SJCRH30 (cell line): ENCODE data around the gene MERTK. TPM values are rescaled to one million over a fixed set of nuclear protein-coding genes. Genes with fewer than 3 reads are reported as not detected.

ENCODE experiments used
- DNase-seq, 2 experiments: peaks; one replicate each; pipeline ENCODE4 v3.0.0-alpha.2; 2015 to 2020
- H3K27ac ChIP-seq: fragments of 250-450 bp; sonication (Bioruptor Pico); 2 replicates; pipeline ENCODE4 v1.5.1; 2020; ENCODE audit warnings: mild to moderate bottlenecking, moderate library complexity
- H3K27me3 ChIP-seq: fragments of 250-450 bp; sonication (Bioruptor Pico); 2 replicates; pipeline ENCODE4 v1.5.1; 2020; ENCODE audit warnings: mild to moderate bottlenecking, moderate library complexity
- H3K36me3 ChIP-seq: fragments of 250-450 bp; sonication (Bioruptor Pico); 2 replicates; pipeline ENCODE4 v1.5.1; 2020; ENCODE audit warnings: mild to moderate bottlenecking, moderate library complexity
- H3K4me1 ChIP-seq: fragments of 250-450 bp; sonication (Bioruptor Pico); 2 replicates; pipeline ENCODE4 v1.5.1; 2020; ENCODE audit warnings: mild to moderate bottlenecking, moderate library complexity
- H3K4me3 ChIP-seq: fragments of 250-450 bp; sonication (Bioruptor Pico); 2 replicates; pipeline ENCODE4 v1.5.1; 2020; ENCODE audit warnings: mild to moderate bottlenecking, moderate library complexity
- H3K9me3 ChIP-seq: fragments of 250-450 bp; sonication (Bioruptor Pico); replicated peaks from 2 replicates; pipeline ENCODE4 v1.5.1; 2020; ENCODE audit warnings: mild to moderate bottlenecking, moderate library complexity
- total RNA-seq: library from RNA; depleted of rRNA; stranded (reverse); fragments of >200 nt; shearing (Covaris generic); gene quantifications from 2 replicates; pipeline ENCODE4 v1.2.3, GENCODE V29; 2014

Gene MERTK
- total RNA-seq, 1 experiment from 2014 or later, result 6.8 TPM

DNA sequence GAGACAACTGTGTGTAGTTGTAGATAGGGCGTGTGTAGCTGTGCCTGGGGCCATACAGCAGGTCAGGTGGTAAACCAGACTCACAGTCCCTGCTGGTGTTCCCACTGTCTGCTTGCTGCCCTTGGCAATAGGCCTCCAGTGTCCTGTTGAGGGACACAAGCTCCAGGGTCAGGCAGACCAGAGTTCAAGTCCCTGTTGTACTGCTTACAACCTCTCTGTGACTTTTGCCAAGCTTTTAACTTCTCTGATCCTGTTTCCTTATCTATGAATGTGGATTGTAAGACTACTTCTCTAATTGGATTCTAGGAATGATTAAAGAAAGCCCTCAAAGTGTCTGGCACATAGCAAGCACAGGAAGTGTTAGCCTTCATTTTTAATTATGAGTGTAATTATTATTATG, 68.6 kb downstream of the MERTK start:
- DNase-seq, result no peak
- no peaks in the 10 kb centered on the region for H3K27me3 ChIP-seq
- no peak overlapping the region for H3K4me3 ChIP-seq
- H3K9me3 ChIP-seq, result no peaks in the 10 kb centered on the region
- H3K27ac ChIP-seq, result no peak overlapping the region
- H3K36me3 ChIP-seq, result 0 out of 2 replicates have a peak, but pooled peaks cover 2% of the 10 kb centered on the region
- H3K4me1 ChIP-seq, result peaks cover 7% of the 10 kb centered on the region; the same call in 1 of the 2 replicates

DNA sequence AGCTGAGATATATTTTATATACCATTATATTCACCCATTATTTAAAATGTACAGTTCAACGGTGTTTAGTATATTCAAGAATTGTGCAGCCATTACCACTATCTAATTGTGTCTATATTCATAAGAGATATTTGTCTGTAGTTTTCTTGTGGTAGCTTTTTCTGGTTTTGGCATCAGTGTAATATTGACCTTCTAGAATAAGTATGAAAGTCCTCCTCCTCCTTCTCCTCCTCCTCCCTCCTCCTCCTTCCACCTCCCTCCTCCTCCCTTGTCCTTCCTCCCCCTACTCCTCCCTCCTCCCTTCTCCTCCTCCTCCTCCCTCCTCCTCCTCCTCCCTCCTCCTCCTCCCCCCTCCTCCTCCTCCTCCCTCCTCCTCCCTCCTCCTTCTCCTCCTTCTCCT, 72.0 kb downstream of the MERTK start:
- no peak overlapping the region for H3K4me3 ChIP-seq
- no peak for DNase-seq
- H3K9me3 ChIP-seq, result no peaks in the 10 kb centered on the region
- no peak overlapping the region for H3K27ac ChIP-seq
- no peaks in the 10 kb centered on the region for H3K27me3 ChIP-seq
- peaks cover 14% of the 10 kb centered on the region for H3K4me1 ChIP-seq
- 0 out of 2 replicates have a peak, but pooled peaks cover 2% of the 10 kb centered on the region for H3K36me3 ChIP-seq

GRCh38 chr2:111972955-111973565, 74.7 kb downstream of the MERTK start:
- Histone ChIP-seq H3K36me3 (peaks cover 6% of the 10 kb centered on the region), H3K4me3 (no peak overlapping the region), H3K27me3 (no peaks in the 10 kb centered on the region), H3K27ac (no peak overlapping the region), H3K4me1 (peaks cover 20% of the 10 kb centered on the region), H3K9me3 (peaks cover 7% of the 10 kb centered on the region; the same call in 1 of the 2 replicates)
- DNase-seq, result no peak

DNA sequence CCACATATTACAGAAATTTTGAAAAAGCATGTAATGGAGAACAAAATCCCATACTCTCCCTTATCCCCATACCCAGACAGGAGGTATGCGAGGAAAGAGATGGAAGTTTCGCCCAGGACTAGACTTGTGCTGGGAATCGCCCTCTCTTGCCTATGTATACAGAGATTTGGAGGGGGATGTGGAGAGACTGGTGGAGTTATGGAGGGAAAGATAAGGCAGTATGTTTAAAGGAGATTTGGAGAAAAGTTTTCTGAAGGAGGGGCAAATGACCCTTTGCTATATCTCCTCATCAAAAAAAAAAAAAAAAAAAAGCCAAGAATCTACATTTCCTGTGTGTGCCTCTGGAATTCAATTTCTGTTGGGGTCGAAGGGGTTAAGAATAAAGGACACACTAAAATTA, 75.3 kb downstream of the MERTK start:
- H3K4me1 ChIP-seq, result peaks cover 26% of the 10 kb centered on the region
- peaks cover 7% of the 10 kb centered on the region; the same call in 1 of the 2 replicates for H3K9me3 ChIP-seq
- peaks cover 6% of the 10 kb centered on the region for H3K36me3 ChIP-seq
- DNase-seq, result no peak
- H3K4me3 ChIP-seq, result no peak overlapping the region
- no peaks in the 10 kb centered on the region for H3K27me3 ChIP-seq
- H3K27ac ChIP-seq, result no peak overlapping the region

DNA sequence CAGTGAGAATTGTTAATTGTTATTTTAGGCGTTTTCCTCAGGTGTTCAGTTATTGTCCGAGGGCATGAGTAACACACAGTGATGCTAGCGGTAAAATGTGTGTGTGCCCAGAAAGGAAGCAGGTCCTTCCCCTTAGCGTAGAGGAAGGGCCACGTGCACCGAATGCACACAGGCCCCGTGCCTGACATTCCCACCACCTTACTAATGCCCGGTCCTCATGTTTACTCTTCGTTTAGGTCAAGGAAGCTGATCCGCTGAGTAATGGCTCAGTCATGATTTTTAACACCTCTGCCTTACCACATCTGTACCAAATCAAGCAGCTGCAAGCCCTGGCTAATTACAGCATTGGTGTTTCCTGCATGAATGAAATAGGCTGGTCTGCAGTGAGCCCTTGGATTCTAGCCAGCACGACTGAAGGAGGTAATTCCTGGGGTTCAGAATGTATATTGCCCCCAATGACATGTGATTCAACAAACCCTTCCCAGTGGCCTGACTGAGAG, 76.7 kb downstream of the MERTK start:
- peak overlapping the region; percentile 51 for H3K27ac ChIP-seq
- H3K9me3 ChIP-seq, result peaks cover 7% of the 10 kb centered on the region; the same call in 1 of the 2 replicates
- peaks cover 6% of the 10 kb centered on the region for H3K36me3 ChIP-seq
- H3K4me3 ChIP-seq, result no peak overlapping the region
- H3K4me1 ChIP-seq, result peaks cover 37% of the 10 kb centered on the region
- peak; percentile 86 for DNase-seq
- H3K27me3 ChIP-seq, result no peaks in the 10 kb centered on the region

DNA sequence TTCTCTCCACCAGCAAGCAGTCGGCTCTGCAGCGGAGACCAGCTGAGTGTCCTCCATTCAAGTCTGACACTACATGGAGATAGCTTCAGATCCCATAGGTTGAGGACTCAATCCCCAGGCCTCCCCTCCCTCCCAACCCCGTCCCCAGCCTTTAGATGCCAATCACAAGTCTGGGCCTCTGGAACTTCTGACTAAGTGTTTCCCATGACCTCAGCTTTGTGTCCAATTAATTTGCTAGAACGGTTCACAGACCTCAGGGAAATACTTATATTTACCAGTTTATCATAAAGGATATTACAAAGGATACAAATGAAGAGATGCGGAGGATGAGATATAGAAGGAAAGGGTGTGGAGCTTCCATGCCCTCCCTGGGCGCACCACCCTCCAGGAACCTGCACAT, 77.4 kb downstream of the MERTK start:
- Histone ChIP-seq H3K36me3 (peaks cover 6% of the 10 kb centered on the region), H3K4me3 (no peak overlapping the region), H3K27me3 (no peaks in the 10 kb centered on the region), H3K4me1 (peaks cover 37% of the 10 kb centered on the region), H3K9me3 (peaks cover 7% of the 10 kb centered on the region; the same call in 1 of the 2 replicates), H3K27ac (peak overlapping the region; percentile 51)
- DNase-seq, result no peak

GRCh38 chr2:111977240-111977639, 78.8 kb downstream of the MERTK start:
- H3K4me1 ChIP-seq, result peaks cover 37% of the 10 kb centered on the region
- H3K27ac ChIP-seq, result no peak overlapping the region
- peaks cover 6% of the 10 kb centered on the region for H3K36me3 ChIP-seq
- no peaks in the 10 kb centered on the region for H3K27me3 ChIP-seq
- peaks cover 7% of the 10 kb centered on the region; the same call in 1 of the 2 replicates for H3K9me3 ChIP-seq
- no peak overlapping the region for H3K4me3 ChIP-seq
- DNase-seq, result no peak

GRCh38 chr2:111978452-111979170, 80.2 kb downstream of the MERTK start:
- Histone ChIP-seq H3K27me3 (no peaks in the 10 kb centered on the region), H3K4me3 (no peak overlapping the region), H3K9me3 (peaks cover 7% of the 10 kb centered on the region; the same call in 1 of the 2 replicates), H3K4me1 (peaks cover 30% of the 10 kb centered on the region), H3K36me3 (peaks cover 16% of the 10 kb centered on the region), H3K27ac (peak overlapping the region; percentile 64)
- DNase-seq, result peak; percentile 57 to 88

DNA sequence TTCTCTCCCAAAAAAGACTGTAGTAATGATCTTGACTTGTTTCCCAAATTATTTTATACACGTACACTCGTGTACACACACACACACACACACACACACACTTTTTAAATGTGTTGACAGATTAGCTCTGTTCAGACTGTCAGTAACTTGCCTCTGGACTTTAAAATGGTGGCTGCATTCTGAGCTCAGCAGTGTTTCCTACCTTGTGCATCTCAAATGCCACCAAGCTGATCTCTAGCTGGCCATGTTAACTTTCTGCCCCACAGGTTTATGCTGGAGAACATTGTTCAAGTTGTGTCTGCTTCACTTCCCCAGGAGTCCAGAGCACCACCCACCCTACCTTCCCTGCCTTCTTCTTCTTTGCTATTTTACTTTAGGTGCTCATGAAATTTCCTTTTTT, 83.3 kb downstream of the MERTK start:
- Histone ChIP-seq H3K4me3 (no peak overlapping the region), H3K36me3 (peaks cover 22% of the 10 kb centered on the region), H3K4me1 (peaks cover 29% of the 10 kb centered on the region)

DNA sequence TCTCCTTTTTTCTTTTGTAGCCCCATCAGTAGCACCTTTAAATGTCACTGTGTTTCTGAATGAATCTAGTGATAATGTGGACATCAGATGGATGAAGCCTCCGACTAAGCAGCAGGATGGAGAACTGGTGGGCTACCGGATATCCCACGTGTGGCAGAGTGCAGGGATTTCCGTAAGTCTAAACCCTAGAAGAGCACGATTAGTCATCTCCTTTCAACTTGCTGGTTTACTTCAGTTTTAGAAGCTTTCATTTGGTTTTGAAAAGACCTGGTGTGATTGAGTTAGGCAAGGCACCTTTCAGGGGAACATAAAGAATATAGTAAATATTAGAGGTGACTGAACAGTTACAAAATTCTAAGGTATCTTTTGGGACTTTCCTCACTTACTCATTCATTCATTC, 84.4 kb downstream of the MERTK start:
- Histone ChIP-seq H3K27me3 (no peaks in the 10 kb centered on the region), H3K36me3 (peaks cover 16% of the 10 kb centered on the region; the same call in 1 of the 2 replicates), H3K4me3 (no peak overlapping the region), H3K4me1 (peaks cover 29% of the 10 kb centered on the region), H3K9me3 (no peaks in the 10 kb centered on the region), H3K27ac (no peak overlapping the region)
- DNase-seq, result no peak

More for the DNA sequence above, 83.3 kb downstream of the MERTK start:
- Histone ChIP-seq H3K27ac (no peak overlapping the region), H3K9me3 (peaks cover 7% of the 10 kb centered on the region; the same call in 1 of the 2 replicates), H3K27me3 (no peaks in the 10 kb centered on the region)
- DNase-seq, result no peak

- Histone ChIP-seq H3K27ac (no peak overlapping the region), H3K4me1 (peaks cover 24% of the 10 kb centered on the region), H3K4me3 (no peak overlapping the region), H3K27me3 (no peaks in the 10 kb centered on the region), H3K9me3 (no peaks in the 10 kb centered on the region), H3K36me3 (peaks cover 16% of the 10 kb centered on the region; the same call in 1 of the 2 replicates)
- no peak for DNase-seq
Observed at GRCh38 chr2:111983478-111984212, 85.2 kb downstream of the MERTK start.

DNA sequence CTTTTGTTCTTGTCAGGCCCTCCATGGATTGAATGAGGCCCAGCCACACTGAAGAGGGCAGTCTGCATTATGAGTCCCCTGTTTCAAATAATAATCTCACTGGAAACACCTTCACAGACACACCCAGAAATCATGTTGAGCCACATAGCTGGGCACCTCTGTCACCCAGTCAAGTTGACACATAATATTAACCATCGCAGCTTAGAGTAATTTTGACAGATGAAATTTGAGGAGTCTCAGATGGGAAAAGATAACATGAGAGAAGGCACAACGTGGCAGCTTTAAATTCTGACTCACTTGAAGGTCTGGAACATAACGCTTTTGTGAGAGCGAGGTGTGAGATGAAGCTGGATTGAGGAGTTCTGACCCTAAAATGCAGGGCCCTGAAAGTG, 85.8 kb downstream of the MERTK start:
- Histone ChIP-seq H3K27ac (no peak overlapping the region), H3K4me3 (no peak overlapping the region), H3K9me3 (no peaks in the 10 kb centered on the region), H3K36me3 (peaks cover 16% of the 10 kb centered on the region; the same call in 1 of the 2 replicates), H3K27me3 (no peaks in the 10 kb centered on the region), H3K4me1 (peaks cover 20% of the 10 kb centered on the region)
- DNase-seq, result no peak

DNA sequence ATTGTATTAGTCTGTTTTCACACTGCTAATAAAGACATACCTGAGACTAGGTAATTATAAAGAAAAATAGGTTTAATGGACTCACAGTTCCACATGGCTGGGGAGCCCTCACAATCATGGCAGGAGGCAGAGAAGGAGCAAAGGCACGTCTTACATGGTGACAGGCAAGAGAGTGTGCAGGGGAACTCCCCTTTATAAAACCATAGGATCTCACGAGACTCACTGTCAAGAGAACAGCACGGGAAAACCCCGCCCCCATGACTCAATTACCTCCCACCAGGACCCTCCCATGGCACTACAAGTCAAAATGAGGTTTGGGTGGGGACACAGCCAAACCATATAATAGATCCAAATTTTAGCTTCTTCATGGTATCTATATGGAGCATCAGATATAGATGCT, 87.1 kb downstream of the MERTK start:
- peak in 1 of 2 experiments; percentile 34 for DNase-seq
- H3K4me3 ChIP-seq, result no peak overlapping the region
- no peaks in the 10 kb centered on the region for H3K9me3 ChIP-seq
- H3K27ac ChIP-seq, result no peak overlapping the region
- peaks cover 13% of the 10 kb centered on the region for H3K4me1 ChIP-seq
- peaks cover 16% of the 10 kb centered on the region; the same call in 1 of the 2 replicates for H3K36me3 ChIP-seq
- no peaks in the 10 kb centered on the region for H3K27me3 ChIP-seq

- H3K36me3 ChIP-seq, result peaks cover 16% of the 10 kb centered on the region; the same call in 1 of the 2 replicates
- H3K27ac ChIP-seq, result peak overlapping the region; percentile 29; the same call in 1 of the 2 replicates
- no peaks in the 10 kb centered on the region for H3K9me3 ChIP-seq
- H3K4me1 ChIP-seq, result peaks cover 13% of the 10 kb centered on the region
- DNase-seq, result peak; percentile 66 to 84
- no peaks in the 10 kb centered on the region for H3K27me3 ChIP-seq
- no peak overlapping the region for H3K4me3 ChIP-seq
Observed at GRCh38 chr2:111986116-111986900, 87.9 kb downstream of the MERTK start.
